ENCODE measurements around the gene DDX39B.
"Not testable (repeated sequence)": the region's sequence is repeated elsewhere in the genome, so short reads cannot be mapped to it uniquely, and the experiment has no call there.

The DDX39B gene

DNA sequence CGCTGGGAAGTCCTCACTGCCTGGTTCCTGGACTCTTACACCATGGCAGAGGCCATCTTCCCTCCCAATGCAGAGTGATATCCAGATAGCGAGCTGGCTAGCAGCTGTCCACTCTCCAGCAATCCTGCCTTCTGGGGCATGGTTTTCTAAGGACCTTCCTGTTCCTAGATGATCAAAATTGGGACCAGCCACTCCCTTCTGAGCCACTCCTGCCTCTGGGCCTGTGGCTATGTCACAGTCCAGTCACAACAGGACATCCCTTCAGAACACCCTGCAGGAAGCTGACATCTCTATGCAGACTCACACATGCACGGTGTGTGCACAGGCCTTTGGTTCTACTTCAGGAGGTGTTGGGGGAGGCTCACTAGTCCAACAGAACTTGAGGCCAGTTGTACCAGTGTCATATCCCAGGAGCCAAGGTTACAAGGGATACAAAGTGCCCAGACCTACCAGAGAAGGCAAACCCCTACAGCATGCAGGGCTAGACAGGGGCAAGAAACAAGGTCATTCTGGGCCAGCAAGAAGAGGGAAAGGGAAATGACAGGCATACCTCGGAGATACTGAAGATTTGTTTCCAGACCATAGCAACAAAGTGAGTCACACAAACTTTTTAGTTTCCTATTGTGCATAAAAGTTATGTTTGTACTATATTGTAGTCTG lies 15.7 kb downstream of the DDX39B start:
- no peak for DNase-seq

DNA sequence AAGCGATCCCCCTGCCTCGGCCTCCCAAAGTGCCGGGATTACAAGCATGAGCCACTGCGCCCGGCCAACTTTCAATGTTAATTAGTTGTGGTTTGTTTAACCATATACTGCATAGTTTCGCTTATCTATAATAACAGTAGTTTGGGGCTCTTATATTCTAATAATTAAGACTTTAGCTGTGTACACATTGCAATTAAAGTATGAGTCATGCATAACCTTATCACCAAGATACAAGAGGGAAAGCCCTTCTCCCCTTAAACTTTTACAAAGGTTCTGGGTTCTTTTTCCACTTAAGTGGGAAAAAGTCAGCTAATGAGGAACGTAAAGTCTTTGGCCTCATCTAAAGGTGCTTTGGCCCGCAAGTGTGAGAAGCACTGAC lies 16.3 kb downstream of the DDX39B start:
- DNase-seq = no peak

DNA sequence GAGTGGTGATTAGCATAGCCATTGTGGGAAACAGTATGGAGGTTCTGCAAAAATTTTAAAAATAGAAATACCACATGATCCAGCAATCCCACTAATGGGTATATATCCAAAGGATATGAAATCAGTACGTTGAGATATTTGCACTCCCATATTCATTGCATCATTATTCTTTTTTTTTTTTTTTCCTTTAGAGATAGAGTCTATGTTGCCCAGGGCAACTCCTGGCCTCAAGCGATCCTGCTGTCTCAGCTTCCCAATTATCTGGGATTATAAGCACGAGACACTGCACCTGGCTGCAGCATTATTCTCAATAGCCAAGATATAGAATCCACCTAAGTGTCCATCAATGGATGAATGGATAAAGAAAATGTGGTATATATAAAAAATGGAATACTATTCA lies 20.0 kb downstream of the DDX39B start:
- no peak for DNase-seq

DNA sequence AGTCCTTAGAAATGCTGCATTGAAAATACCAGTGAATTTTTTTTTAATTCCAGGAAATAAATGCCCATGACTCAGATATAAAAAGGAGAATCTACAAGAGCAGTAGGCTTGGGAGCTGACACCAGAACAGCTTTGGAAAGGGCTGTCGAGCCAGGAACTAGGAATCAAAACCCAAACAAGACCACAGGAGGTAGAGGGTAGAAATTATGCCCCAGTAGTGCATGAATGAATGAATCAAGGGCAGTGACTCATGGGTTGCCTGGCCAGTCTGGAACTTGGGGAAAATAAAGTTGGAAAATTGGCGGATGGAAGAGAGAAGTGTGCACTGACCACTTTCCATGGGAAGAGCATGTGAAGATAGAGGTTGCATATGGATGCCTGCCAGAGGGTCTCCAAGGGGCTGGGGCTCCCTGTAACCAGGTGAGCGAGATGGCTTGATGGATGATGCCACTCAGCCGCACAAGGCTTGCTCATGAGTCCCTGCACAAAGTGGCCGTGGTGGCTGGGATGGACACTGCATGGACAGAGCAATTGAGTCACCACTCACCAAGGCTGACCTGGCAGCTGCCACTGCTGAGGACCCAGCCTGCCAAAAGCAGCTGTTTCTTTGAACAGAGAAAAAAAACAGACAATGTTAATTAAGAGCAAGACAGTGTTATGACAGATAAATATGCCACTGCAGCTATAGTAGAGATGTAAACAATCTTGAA lies 28.2 kb downstream of the DDX39B start:
- no peak for DNase-seq

DNA sequence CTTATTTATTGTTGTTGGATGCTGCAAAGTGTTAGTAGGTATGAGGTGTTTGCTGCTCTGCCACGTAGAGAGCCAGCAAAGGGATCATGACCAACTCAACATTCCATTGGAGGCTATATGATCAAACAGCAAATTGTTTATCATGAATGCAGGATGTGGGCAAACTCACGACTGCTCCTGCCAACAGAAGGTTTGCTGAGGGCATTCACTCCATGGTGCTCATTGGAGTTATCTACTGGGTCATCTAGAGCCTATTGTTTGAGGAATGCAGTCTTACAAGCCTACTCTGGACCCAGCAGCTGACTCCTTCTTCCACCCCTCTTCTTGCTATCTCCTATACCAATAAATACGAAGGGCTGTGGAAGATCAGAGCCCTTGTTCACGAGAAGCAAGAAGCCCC lies 31.8 kb downstream of the DDX39B start:
- no peak for DNase-seq

DNA sequence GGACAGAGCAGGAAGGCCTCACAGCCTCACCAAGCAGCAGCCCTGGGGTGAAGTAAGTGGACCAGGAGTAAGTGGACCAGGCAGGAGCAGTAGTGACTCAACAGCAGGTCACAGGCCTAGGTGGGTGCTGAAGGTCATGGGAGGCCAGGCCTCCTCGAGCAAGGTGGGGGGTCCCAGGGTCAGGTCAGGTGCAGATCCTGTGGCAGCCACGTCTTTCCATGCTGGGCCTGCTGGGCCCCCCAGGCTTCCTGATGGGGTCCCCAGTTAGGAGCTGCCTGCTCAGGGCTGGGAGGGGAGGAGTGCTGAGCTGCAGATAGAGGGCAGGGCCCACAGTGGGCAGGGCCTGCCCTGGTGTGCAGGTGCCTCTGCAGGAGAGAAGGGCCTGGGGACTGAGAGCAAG lies 32.8 kb downstream of the DDX39B start:
- not testable (repeated sequence) for DNase-seq

DNA sequence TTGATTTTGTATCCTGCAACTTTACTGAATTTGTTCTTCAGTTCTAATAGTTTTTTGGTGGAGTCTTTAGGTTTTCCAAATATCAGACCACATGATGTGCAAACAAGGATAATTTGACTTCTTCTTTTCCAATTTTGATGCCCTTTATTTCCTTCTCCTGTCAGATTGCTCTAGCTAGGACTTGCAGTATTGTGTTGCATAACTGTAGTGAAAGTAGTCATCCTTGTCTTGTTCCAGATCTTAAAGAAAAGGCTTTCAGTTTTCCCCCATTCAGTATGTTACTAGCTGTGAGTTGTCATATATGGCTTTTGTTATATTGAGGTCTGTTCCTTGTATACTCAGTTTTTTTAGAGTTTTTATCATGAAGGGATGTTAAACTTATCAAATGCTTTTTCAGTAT lies 39.2 kb downstream of the DDX39B start:
- no peak for DNase-seq

DNA sequence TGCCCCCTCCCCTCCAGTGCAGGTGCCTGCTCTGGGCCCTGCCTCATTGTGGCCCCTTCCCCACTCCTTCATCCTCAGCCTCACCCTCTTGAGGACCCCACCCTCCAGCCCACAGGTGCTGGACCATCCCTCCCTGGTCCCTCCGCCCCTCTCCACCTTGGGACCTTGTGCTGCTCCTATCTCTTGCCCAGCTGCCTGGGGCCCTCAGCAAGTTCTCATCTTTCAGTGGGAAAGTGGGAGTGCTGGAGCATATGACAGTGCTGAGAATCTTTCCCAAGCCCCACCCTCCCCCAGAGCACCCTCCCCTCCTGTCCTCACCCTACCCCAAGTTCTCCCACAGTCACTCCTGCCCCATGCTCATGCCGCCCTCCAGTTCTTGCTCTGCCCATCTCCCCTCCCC lies 42.2 kb downstream of the DDX39B start:
- DNase-seq = not testable (repeated sequence)

DNA sequence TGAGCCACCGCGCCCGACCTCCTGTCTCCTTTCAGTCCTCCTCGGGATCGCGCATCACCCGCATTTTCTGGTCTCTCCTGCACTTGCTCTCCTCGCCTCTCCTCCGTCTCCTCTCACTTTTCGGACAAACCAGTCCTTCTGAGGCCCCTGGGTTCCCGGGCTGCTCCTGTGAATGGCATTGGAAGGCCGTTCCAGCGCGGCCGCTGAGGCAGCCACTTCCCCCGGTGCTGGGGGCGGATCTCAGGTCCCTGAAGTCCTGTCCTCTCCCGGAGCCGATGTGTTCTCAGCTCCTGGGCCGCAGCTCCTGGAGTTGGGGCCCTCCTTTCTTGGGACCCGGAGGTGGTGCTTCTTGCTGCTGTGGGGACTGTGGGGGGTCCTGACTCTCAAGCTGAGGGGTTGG lies 43.1 kb downstream of the DDX39B start:
- no peak for DNase-seq

DNA sequence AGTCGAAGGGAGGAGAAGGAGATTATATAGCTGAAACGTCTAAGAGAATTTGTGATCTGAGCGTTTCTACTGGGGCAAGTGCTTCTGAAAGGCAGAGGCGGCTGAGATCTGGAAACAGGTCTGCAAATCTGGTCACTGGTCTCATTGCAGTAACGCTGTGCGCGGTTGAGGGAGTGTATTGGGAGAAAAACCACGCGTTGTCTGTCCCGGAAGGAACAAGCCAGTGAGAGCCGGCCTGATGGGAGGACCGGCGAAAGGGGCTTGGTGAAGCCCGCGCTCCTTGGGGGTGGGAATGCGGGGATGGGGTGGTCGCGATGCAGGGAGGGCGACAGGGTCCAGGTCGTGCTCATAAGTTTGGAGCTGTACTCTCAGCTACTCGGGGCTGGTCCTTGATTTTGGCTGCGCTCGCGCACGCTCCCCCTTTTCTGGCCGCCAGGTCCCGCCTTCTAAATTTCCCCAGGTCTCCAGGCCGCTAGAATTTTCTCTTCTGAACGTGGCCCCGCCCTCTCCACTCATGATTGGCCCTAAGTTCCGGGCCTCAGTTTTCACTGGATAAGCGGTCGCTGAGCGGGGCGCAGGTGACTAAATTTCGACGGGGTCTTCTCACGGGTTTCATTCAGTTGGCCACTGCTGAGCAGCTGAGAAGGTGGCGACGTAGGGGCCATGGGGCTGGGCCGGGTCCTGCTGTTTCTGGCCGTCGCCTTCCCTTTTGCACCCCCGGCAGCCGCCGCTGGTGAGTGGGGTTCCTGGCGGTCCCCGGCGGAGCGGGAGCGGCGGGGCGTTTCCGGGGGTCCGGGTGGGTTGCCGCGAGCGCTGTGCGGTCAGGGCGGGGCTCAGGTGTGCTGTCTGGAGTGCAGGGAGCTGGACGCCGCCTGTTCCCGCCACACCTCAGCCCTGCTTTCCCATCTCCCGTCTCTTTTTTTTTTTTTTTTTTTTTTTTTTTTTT lies 44.0 kb downstream of the DDX39B start, which contains the start of gene MICB:
Gene MICB (plus strand): TSS at position 615 of the 946 bp plus-strand sequence. CDS start 49 bp downstream, at position 664.
- no peak for DNase-seq

DNA sequence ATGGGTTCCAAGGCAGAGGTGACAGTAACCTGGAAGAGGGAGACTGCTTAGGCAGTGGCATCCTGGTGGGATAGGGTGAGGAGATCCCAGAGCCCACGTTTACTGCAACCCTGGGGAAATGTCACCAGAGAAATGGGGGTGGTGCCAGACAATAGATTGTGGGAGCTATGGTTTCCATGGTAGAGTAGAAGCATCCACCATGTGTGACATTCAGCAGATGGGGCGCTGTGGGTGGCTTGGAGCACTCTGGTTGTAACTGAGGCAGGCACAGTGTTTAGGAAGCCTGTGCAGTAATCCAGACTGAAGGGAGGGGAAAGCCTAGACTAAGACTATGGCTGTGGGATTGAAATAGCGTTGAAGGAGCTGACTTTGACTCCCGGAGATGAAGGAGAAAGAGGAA lies 45.0 kb downstream of the DDX39B start:
- not testable (repeated sequence) for DNase-seq

DNA sequence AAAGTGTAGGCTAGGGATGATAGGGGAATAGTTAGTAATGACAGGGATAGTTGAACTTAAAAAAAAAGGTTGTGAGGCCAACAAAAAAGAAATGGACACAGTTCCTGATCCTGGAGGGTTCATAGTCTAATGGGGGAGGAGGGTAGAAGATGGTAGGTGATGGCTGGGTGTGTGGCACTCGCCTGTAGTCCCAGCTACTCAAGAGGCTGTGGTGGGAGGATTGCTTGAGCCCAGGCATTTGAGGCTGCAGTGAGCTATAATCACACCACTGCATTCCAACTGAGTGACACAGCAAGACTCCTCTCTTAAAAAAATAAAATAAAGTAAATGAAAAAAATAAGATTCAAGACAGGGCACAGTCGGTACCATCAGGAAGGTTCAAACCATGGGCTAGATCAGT lies 46.2 kb downstream of the DDX39B start:
- DNase-seq = no peak

DNA sequence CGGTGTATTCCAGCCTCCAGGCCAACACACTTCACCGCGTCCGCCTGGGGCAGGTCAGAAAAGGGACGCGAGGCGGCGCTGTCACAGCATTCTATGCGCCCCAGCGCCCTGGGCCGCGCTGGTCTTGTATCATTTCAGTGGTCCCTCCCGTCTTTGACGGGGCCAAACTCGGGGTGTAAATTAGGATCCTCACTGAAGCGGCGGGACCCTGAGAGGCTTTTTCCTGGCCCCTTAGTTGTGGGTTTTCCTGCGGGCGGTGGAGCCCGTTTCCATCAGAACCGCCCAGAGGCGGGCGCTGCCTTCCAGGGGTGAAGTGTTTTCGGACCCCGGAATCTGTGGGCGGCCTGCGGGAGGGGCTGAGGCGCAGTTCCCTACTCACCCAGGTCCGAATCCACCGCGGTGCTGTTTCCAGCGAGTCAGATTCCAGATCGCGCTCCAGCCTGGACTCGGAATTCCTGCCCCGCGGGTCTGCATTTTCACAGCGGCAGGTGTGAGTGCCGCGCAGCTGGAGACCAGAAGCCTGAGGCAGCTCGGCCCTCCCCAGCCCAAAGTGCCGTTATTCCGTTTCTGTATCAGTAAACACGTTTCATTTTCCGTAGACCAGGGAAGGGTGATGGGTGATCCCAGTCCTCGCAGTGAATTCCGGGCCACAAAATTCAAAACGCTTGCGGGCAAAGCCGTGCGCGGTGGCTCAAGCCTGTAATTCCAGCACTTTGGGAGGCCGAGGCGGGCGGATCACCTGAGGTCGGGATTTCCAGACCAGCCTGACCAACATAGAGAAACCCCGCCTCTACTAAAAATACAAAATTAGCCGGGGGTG lies 47.7 kb downstream of the DDX39B start:
- DNase-seq = peak; percentile 37

DNA sequence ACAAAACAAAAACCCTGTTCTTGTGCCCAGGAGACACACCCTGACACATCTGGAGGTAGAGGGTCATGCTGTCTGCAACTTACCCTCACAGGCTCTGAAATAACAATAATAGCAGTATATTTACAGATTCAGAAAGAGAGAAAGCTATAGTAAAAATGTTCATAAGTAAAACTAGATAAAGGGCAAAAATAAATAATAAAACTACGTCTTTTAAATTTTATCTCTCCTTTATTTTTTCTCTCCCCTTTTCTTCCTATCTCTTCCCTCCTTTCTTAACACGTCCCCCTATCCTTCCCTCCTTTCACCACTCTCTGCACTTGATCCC lies 48.3 kb downstream of the DDX39B start:
- not testable (repeated sequence) for DNase-seq

DNA sequence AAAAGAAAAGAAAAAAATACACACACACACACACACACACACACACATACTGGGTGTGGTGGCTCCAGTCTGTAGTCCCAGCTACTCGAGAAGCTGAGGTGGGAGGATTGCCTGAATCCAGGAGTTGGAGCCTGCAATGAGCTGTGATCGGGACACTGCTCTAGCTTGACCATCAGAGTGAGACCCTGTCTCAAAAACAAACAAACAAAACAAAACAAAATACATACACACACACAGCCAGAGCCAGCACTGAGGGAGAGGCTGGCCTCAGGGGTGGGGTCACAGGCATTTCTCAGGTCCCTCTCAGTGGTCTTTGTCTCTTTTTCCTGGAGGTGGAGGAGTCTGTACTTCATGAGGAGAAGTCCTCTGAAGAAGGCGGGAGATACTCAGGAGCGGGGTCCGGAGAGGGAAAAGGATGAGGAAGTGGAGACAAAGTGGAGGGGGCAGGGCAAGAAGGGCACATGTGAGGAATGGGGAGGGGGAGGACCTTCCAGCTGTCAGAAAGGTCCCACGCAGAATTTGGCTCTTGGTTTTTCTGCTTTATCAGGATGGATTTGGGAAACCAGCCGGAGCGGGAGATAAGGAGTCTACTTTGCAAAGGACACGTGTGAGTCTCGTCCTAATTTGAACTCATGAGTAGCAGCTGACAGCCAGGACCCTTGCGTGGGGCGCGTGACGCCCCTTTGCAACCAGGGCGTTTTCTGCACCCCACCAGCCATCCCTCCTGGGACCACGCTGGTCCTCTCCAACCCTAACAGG lies 51.5 kb downstream of the DDX39B start:
- no peak for DNase-seq

DNA sequence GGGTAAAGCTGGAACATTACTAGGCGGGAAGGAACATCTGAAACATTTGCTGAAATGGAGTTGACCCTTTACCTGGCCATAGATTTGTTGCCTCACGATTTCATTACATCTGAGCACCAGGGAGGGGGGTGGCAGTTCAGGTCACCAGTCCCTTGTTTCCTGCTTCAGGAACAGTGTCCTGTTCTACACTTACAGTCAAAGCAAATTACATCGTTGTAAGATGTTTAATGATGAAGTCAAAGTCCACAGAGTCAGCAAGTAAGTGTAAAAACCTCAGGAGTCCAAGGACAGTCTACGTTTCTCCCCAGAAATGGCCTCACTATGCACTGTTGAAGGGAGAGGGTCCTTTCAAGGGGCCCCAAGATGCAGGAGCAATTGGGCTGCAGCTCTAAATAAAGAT lies 52.7 kb downstream of the DDX39B start:
- DNase-seq = no peak

DNA sequence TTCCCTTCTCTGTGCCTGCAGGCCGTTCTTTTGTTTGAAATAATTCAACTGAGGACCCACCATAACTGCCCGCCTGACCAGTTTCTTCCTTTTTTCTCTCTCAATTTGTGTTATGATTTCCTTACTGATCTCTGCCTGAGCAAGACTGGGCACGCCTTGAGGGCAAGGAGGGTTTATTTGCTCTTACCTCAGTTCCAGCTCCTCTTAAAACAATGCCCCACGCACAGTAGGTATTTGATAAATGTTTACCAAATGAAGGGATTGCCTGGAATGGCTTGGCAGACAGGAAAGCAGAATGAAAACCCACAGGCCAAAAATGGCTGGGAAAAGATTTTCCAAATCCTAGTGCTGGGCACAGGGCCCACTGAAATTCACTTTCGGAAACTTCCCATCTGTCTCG lies 54.1 kb downstream of the DDX39B start:
- not testable (repeated sequence) for DNase-seq

DNA sequence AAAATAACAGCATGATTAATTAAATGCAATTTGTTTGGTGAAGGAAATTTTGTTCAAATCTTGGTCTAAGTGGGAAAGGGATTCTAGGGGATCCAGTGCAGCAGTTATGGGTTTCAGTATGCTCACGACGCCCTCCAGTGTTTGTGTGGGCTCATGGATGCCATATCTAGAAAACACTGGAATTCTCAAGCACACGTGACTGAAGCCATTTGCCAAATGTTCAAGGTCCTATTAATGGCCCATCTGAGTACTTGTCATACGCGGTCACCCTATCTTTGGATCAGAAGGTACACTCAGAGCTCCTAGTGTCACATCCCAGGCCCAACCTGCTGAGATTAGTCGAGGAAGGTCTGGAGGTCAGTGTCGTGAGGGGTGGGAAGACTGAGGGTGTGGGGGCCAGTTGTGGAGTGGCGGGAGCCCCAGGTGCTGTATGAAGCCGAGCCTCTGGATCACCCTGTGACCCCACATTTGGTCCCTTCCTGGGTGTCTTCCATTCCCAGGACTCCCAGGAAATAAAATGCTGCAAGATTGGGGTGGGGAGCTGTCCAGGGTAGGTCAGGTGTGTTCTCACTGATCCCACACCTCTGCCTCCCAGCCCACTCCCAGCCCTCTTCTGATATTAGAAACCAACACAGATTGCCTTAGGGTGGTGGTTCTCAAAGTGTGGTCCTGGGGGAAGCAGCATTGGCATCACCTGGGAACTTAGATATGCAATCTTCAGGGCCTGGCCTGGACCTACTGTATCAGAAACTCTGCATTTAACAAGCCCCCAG lies 55.6 kb downstream of the DDX39B start:
- not testable (repeated sequence) for DNase-seq

DNA sequence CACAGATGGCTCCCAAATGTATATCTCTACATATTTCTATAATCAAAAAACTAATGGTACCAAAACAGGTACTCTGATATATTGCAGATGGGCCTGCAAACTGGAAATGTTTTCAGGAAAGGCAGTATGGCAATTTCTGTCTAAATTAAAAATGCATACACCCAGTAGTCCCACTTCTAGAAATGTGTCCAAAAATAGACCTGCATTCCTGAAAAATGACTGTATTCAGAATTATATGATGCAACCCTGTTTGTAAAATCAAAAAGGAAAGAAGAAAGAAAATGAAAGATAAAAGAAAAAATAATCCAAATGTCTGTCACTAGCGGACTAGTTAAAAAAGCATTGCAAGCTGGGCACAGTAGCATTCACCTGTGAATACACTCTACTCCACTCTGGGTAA lies 56.7 kb downstream of the DDX39B start:
- DNase-seq = no peak

DNA sequence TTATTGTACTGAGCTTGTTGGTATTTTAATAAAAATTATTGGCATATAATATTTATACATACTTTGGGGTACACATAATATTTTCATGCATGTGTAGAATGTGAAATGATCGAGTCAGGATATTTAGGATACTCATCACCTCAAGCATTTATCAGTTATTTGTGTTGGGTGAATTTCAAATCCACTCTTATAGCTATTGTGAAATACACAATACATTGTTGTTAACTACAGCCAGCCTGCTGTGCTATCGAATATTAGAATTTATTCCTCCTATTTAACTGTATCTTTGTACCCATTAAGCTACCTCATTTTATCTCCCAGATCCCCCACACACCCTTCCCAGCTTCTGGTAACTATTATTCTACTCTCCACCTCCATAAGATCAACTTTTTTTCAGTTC lies 58.4 kb downstream of the DDX39B start:
- DNase-seq = no peak

DNA sequence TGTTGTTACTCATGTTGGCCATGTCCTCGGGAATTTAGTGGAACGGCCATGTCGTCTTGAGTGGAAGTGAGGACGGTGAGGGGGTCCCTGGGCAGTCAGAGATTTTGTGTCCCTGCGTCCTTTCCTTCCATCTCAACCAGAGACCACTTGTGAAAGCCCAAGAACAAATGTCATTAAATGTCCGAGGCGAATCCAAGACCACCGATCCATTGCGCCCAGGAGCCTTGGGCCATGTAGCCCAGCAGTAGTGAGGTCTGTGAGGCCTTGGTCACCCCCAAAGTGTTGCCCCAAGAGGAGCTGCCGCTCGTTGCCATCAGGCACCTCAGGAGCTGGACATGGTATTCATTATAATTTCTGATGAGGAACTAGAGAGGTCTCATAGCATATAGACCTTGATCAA lies 61.2 kb downstream of the DDX39B start:
- no peak for DNase-seq

Data from NCI-H2029 treated with DMSO at 0.1 percent for 48 hours (cell line).